Activated gamma-delta T cell (primary cell): ENCODE results near the gene ELFN2.
"Not testable (repeated sequence)": the region's sequence is repeated elsewhere in the genome, so short reads cannot be mapped to it uniquely, and the experiment has no call there.

Experiments used
- DNase-seq: peaks from one replicate; lab custom pipeline; 2025; lab: John Stamatoyannopoulos, UW

ELFN2 gene

GRCh38 chr22:37335806-37336199, 91.5 kb downstream of the ELFN2 start:
- DNase-seq, result no peak

- no peak for DNase-seq
Observed at GRCh38 chr22:37334859-37335805, 92.1 kb downstream of the ELFN2 start.

GRCh38 chr22:37334461-37334858, 92.8 kb downstream of the ELFN2 start:
- DNase-seq, result no peak

GRCh38 chr22:37333724-37334460, 93.4 kb downstream of the ELFN2 start:
- DNase-seq, result no peak

- DNase-seq, result no peak
Observed at GRCh38 chr22:37331856-37332536, 95.3 kb downstream of the ELFN2 start.

GRCh38 chr22:37331034-37331428, 96.2 kb downstream of the ELFN2 start:
- DNase-seq, result no peak

- DNase-seq, result no peak
Observed at GRCh38 chr22:37330200-37331033, 96.9 kb downstream of the ELFN2 start.

- DNase-seq, result no peak
Observed at GRCh38 chr22:37329238-37330140, 97.8 kb downstream of the ELFN2 start.

- not testable (repeated sequence) for DNase-seq
Observed at GRCh38 chr22:37328538-37329237, 98.6 kb downstream of the ELFN2 start.

GRCh38 chr22:37328017-37328416, 99.3 kb downstream of the ELFN2 start:
- DNase-seq, result no peak

- DNase-seq, result no peak
Observed at GRCh38 chr22:37326726-37327125, 100.6 kb downstream of the ELFN2 start.

GRCh38 chr22:37325039-37325395, 102.3 kb downstream of the ELFN2 start:
- no peak for DNase-seq

- DNase-seq, result no peak
Observed at GRCh38 chr22:37324340-37325038, 102.8 kb downstream of the ELFN2 start.

- DNase-seq, result no peak
Observed at GRCh38 chr22:37320726-37321677, 106.3 kb downstream of the ELFN2 start.

GRCh38 chr22:37319469-37319868, 107.8 kb downstream of the ELFN2 start:
- no peak for DNase-seq

- no peak for DNase-seq
Observed at GRCh38 chr22:37318364-37319109, 108.7 kb downstream of the ELFN2 start.
